Nucleus accumbens (tissue), 56 donors: ENCODE results near the gene PACS1.

Source experiments
- DNase-seq, 56 donors: peaks; one replicate each; lab custom pipeline; 2025; lab: John Stamatoyannopoulos, UW

The PACS1 gene

DNA sequence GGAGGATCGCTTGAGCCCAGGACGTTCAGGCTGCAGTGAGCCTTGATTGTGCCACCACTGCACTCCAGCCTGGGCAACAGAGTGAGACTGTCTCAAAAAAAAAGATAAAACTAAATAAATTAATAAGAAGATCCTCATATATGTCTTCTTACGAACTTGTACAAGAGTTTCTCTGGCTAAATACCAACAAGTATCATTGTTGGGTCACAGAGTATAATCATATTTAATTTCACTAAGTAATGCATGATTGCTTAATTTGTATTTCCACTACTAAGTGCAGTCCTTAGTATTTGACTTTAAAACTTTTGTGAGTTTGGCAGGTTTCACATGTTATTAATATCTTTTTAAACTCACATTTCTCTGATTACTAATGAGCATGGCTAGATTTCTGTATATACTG lies 60.9 kb downstream of the PACS1 start:
- no peak for DNase-seq

DNA sequence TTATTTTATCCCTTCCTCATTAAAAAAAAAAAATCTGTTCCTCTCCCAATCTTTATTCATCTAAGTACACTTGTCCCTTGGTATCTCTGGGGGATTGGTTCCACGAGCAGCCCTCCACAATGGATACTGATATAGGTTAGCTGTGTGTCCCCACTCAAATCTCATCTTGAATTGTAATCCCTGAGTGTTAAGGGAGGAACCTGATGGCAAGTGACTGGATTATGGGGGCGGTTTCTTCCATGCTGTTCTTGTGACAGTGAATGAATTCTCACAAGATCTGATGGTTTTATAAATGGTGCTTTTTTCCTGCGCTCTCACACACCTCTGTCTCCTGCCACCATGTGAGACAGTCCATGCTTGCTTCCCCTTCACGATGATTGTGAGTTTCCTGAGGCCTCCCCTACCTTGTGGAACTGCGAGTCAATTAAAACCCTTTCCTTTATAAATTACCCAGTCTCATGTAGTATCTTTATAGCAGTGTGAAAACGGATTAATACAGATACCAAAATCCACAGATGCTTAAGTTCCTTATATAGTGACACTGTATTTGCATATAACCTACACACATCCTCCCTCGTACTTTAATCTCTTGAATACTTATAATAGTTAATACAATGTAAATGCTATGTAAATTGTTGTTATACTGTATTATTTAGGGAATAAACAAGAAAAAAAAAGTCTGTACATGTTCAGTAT lies 62.0 kb downstream of the PACS1 start:
- DNase-seq = no peak

DNA sequence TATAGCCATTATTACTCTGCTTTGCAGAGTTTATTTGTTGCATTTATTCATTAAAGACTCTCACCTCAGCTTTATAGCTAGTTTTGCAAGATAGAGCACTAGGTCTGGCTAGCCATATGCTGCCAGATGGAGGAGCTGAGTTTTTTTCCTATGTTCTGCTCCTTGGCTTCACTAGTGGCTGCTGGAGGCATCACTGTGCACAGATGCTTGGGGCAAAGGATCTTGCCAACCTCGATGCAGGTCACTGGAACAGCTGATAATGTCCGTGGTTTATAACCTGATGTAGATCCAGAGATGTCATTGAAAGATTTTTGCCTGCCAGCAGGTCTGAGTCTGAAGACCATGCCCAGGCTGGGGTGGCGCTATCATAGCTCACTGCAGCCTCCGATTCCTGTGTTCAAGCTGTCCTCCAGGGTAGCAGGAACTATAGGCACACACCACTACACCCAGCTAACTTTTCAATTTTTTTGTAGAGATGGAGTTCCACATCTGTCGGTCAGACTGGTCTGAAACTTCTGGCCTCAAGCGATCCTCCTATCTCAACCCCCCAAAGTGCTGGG lies 63.2 kb downstream of the PACS1 start:
- DNase-seq = no peak

DNA sequence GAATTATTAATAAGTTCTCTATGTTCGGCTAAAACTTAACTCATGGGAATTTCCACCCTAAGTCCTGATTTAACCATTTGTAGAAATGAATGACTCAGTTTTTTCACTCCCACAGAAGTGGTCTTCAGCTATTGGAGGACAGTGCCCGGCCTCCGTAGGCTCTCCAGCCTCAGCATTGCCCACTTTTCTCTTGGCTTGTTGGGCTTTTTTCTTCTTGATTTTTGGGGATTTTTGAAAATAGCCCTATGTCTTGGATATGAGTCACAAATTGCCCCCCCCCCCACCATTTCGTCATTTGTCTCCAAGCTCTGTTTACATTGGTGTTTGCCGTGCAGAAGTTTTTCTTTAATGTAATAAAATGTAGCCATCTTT lies 66.7 kb downstream of the PACS1 start:
- no peak for DNase-seq

DNA sequence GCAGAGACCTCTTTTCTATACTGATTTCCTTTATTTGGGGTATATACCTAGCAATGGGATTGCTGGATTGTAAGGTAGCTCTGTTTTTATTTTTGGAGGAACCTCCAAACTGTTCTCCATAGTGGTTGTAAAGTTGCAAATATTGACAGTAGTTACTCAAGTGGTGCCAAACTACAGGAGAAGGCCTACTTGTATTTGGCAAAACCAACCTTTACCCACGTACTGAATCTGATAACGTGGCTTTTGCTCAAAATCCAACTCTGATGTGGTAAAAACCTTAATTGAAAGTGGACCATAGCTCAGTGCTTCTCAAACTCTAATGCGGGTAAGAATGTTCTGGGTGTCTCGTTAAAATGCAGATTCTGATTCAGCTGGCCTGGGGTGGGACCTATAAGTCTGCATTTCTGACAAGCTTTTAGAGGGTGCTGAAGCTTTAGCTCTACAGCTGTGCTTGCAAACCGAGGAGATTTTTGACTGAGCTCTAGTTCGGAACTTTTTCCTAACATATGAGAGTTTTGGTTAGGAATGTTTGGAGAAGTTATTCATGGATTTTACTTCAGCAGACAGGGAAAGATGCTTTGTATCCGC lies 69.8 kb downstream of the PACS1 start:
- DNase-seq = no peak

DNA sequence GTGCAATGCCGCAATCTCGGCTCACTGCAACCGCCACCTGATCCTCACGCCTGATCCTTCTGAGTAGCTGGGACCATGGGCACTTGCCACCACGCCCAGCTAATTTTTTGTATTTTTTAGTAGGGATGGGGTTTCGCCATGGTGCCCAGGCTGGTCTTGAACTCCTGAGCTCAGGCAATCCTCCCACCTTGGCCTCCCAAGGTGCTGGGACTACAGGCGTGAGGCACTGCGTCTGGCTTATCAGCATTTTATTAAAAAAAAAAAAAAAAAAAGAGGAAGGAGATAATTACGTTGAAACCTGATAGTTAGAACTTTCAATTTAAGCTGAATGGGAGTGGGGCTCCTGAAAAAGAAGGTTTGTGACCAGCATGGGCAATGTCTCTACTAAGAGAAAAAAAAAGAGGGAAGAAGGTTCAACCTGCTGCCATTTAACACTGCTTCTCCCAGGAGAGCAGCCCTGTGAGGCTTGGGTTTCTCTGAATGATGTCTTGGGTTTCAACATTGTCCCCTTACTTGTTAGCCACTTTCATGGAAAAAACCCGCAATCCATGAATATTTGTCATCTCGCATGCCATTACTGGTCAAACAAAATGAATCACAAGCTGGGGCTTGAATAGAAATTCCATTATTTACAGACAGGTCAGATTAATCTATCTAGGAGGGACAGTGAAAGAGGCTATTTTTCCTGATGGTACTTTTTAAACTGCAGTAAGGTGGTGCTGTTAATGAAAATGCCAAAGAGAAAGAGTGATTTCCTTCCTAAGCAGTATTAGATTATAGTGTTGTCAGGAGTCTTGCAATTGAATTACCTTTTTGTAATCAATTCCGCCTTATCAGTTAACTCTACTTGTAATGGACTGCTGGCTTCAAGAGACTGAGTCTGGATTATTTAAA lies 72.5 kb downstream of the PACS1 start:
- DNase-seq = no peak

DNA sequence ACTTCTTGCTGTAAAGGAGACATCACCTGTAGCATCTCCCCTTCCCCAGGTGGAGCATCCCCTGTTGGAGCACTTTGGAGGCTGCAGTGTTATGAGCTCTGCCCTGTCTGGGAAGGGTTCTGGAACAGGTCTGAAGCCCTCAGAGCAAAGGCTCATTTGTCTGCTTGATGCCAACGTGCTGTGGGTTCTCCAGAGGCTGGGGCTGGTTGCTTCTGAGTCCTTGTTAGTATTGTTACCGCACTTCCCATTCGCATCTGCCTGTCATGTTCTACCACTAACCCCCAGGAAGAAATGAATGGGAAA lies 73.1 kb downstream of the PACS1 start:
- DNase-seq = no peak

DNA sequence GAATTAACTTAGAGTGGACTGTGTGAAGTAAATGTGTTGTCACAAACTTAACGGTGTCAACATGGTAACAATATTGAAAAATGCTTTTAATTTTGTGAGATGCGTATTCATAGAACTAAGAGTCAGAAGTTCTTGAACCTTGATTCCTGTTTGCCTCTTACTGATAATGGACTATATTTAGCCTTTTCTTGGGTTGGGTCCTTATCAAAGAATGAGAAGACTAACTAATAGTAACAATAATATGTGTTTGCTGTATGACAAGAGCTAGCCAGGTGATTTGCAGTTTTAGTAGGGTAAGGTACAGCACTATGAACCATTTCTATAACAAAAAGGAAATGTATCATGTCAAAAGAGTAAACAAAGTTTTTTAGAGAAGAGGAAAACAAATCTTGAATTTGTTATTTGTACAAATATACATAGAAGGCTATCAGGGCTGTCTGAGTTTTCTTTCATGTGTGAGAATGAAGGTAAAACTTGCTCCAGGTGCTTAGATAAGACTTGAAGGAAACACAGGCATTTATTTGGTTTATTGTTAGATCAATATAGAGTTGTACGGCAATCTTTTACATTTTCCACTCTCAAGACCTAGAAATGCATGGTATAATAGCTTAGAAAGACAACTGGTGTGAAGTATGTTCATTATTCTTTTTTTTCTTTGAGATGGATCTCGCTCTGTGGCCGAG lies 74.1 kb downstream of the PACS1 start:
- no peak for DNase-seq

DNA sequence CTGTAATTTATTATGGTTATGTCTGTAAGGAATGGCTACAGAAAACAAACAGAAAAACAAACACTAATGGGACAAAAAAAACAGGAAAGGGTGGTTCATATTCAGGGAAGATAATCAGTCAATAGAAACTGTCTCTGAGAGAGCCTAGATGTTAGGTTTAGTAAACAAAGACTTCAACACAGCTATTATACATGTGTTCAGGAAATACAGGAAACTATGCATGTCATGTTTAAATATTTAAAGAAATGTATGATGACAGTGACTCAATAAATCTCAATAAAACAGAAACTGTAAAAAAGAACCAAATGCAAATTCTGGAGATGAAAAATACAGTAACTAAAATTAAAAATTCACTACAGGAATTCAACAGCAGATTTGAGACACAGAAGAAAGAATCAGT lies 76.0 kb downstream of the PACS1 start:
- DNase-seq = no peak

DNA sequence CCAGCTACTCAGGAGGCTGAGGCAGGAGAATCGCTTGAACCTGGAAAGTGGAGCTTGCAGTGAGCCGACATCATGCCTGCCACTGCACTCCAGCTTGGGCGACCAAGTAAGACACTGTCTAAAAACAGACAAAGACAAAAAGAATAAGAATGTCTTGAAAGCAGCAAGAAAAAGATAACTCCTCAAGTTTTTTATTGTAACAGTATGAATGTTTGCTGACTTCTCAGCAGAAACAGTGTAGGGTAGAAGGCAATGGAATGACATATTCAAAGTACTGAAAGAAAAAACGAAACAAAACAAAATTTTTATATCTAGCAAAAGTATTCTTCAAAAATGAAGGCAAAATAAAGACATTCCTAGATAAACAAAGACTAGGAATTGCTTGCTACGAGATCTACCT lies 76.9 kb downstream of the PACS1 start:
- DNase-seq = no peak

DNA sequence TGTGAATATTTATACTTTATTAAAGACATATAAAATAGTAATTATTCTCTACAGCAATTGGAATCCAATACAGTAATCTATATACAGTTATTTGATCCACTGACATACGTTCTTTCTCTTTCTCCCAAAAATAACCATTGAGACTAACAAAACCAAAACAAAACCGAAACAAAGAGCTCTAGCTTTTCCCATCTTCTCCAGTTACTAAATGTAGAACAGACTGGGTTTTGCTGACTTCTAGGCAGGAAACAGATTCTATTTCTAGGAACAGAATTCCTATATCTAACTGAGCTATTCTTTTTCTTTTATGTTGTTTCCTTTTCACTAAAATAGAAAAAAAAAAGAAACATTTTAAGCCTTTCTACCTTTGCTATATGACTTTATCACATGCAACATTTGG lies 80.1 kb downstream of the PACS1 start:
- no peak for DNase-seq

DNA sequence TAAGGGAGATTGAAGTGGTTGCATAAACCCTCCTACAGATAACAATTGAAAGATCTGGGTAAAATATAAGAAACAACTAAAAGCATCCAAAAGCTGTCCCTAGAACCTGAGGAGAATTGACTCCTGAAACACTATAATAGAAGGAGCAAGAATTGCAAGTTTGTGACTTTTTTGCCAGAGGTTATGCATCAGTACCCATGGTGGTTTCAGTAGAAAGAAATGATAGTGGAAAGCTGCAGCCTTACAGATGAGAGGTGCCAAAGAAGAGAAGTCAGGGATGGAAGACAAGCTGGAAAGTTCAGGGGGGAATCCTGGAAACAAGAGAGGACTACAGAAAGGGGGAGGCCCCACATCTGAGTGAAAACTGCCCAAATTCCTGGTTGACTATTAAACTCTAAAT lies 80.7 kb downstream of the PACS1 start:
- DNase-seq = no peak

DNA sequence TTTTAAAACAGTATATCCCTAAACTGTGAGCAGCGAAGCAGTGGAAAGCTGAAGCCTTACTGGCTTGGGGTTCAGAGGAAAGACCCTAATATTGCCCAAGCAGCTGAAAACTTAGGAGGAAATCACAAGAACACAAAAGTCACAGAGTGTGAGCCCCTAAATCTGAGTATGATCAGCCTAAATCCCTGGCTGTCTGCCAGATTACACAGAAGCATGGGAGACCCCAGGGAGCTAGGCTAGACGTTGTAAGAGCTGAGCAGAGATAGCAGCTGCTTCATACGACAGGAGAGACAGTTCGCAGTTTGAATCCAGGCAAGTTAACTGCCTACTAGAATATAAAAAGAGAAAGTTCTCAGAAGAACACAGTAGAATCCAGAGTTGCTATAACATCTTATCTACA lies 81.2 kb downstream of the PACS1 start:
- DNase-seq = no peak

DNA sequence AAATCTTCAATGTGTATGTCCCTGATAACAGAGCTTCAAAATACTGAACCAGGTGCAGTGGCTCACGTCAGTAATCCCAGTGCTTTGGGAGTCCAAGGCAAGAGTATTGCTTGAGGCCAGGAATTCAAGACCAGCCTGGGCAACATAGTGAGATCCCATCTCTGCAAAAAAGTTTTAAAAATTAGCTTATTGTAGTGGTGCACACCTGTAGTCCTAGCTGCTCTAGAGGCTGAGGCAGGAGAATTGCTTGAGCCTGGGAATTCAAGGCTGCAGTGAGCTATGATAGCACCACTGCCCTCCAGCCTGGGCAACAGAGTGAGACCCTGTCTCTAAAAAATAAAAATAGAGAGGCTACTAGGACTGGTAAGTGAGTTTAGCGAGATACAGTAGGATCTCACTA lies 84.0 kb downstream of the PACS1 start:
- DNase-seq = no peak

DNA sequence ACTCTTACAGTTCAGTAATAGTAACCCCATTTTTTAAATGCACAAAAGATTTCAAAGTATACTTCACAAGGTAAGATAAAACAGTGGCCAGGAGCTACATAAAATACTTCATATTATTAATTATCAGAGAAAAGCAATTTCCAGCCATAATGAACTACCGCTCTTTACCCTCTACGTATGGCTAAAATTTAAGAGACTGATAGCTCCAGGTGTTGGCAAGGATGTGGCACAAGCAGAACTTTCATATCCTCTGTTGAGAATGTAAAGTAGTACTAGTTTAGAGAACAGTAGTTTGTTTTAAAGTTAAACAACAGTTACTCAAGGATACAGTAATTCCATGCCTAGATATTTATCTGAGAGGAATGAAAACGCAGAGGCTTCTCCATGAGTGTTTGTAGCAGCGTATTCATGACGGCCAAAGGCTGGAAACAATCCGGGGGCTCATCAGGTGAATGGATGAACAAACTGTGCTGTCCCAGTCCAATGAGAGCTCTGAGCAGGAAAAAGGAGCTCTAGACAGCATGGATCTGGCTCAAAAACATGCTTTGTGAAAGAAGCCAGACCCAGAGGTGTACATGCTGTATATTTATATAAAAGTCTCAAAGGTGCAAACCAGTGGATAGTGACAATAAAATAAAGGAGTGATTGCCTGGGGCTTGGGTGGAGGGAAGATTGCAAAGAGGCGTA lies 85.5 kb downstream of the PACS1 start:
- DNase-seq = no peak

DNA sequence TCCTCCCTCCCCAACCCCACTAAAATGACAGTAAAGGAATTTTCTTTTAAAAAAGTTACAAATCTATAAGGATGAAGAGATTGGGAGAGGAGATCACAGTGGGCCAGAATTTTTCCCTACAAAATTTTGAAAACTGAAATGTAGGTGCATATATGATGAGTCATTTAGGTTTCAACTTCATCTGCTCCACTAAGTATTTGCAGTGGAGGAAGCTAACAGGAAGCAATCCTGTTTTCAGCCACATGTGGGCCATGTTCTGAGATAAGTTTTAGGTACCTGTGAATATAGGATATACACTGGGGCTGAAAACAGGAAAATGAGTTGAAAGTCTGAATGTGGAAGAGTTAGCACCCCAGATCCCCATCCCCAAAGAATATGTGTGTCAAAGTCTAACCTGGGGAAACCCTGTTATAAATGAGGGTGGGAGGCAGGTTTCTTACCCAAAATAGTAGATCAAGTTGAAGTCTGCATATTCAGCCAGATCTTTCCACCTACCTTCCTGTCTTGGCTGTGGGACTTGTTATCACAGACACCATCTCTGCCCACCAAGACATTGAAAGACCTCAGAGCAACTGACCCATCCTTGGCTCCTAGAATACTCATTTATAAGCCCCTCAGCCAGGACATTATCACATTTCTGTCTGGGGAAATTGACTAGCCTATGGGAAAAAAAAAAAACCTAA lies 87.3 kb downstream of the PACS1 start:
- DNase-seq = no peak

DNA sequence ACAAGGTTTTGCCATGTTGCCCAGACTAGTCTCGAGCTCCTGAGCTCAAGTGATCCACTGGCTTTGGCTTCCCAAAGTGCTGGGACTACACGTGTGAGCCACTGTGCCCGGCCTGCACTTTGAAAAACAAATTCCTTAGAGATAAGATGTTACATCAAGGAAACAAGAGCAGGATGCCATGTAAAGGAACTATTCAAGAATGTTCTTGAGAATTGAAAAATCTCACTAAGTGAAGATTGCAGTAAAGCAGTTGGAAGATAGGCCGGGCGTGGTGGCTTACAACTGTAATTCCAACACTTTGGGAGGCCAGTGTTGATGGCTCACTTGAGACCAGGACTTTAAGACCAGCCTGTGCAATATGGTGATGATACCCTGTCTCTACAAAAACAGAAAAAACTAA lies 88.1 kb downstream of the PACS1 start:
- DNase-seq = no peak

DNA sequence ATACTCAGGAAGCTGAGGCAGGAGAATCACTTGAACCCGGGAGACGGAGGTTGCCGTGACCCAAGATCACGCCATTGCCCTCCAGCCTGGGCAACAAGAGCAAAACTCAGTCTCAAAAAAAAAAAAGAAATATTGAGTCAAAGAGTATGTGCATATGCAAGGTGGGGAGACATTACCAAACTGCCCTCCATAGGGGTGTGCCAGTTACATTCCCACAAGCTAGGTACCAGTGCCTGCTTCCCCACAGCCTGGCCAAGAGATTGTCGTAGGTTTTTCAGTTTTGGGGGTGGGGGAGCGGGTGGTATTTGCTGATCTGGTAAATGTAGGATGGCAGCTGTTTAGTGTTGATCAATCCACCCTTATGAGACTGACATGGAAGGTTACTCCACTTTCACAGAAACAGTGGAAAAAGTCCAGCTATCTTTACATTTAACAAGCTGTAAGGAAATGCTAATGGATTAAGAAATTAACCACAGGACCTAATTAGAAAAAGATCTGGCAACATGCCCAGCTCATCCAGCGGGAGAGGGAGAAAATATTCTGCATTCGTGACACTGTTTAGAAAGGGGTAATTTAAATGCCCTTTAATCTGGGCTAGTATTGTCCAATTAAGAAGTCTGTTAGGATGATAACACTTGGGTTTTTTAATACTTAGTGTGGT lies 89.4 kb downstream of the PACS1 start:
- no peak for DNase-seq

DNA sequence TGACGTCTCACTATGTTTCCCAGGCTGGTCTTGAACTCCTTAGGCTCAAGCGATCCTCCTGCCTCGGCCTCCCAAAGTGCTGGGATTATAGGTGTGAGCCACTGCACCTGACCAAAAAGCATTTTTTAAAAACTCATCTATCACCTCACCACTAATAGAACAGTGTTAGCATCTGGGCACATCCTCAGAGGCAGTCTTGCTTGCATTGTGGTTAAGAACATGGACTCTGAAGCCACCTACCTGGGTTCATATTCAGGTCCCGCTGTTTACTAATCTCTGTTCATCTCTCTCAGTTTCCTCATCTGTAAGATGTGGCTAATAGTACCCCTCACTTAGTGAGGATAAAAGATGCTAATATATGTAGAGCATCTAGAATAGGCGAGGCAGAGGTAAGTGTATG lies 90.6 kb downstream of the PACS1 start:
- DNase-seq = no peak
